HG03196 (cell line): Measurements from ENCODE around the gene CDCA4.

Source experiments
- ATAC-seq: cut with Tn5 transposase; IDR thresholded peaks from one replicate; pipeline ENCODE4 v1.9.1; 2021; ENCODE audit not compliant: unreplicated experiment

The CDCA4 gene

DNA sequence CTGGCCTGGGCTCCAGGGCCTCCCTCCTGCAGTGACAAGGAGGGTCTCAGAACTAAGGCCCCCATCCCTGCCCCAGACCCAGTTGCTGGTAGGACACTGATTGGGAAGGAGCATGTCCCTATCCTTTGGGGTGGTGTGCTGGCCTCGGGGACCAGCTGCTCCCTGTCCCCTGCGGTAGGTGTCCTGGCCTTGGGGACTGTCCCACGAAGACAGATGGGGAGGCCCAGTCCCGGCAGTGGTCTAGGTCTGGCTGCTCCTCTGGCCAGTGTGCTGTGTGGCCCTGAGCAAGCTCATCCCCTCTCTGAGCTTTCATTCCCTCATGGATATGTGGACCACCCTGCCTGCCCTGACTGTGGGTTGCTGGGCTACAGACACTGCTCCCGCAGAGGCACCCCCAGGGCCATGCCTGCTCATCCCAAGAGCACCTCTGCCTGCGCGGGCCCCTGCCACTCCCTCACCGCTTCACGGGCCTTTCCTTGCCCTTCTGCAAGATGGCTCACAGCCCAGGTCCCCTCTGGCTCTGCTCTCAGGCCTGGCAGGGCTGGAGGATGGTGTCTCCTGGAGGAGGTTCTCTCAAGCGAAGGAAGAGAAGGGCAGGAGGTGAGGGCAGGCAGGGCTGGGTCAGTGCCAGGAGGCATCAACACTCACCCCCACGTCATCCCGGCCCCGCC is 55.2 kb downstream of the CDCA4 start:
- ATAC-seq, result no peak

DNA sequence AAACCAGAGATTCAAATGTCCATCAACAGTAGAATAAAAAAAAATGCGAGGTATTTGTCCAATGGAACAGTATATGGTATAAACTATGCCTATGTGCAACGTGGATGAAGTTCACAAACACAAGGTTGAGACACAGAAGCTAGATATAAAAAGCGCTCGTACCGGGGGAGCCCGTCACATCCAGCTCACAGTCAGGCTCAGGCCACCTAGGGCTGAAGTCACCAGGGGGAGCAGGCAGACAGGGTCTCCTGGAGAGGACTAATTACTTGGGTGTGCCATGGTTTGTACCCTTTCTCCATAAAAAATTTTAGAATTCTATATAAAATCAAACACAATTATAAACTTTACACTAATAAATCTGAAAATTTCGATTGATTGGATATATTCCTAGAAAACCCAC is 56.3 kb downstream of the CDCA4 start:
- ATAC-seq, result no peak
